ENCODE data around the gene TXNRD1.
A peak's percentile ranks its signal among the peaks of the same experiment; 100 is the strongest.

The TXNRD1 gene

DNA sequence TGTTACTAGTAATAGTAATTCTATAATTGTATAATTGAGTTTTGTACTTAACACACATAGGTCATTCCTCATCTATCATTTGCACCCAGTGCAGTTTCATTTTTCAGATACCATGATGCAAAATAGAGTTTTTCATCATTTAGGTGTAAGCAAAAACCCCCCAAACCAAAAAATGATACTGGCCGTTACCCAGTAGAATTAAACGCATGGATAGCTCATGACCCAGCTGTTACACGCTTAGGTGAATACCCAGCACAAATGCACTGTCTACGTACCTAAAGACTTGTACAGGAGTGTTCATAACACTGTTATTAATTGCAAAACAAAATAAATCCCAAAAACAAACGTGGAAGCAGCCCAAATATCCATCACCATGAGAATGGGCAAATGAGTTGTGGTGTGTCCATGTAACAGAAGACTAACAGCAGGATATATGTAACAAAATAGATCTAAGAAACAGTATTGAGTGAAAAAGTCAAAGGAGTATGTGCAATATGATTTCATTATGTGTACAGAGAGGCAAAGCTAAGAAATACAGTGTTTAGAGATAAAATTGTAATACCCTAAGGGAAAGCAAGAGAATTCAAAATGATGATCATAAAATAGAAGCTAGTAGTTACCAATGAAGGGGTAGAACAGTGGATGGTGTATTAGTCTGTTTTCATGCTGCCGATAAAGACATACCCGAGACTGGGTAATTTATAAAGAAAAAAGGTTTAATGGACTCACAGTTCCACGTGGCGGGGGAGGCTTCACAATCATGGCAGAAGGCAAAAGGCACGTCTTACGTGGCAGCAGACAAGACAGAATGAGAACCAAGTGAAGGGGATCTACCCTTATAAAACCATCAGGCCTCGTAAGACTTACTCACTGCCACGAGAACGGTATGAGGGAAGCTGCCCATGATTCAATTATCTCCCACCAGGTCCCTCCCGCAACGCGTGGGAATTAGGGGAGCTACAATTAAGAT lies 137.7 kb downstream of the TXNRD1 start:
- no peak for DNase-seq

DNA sequence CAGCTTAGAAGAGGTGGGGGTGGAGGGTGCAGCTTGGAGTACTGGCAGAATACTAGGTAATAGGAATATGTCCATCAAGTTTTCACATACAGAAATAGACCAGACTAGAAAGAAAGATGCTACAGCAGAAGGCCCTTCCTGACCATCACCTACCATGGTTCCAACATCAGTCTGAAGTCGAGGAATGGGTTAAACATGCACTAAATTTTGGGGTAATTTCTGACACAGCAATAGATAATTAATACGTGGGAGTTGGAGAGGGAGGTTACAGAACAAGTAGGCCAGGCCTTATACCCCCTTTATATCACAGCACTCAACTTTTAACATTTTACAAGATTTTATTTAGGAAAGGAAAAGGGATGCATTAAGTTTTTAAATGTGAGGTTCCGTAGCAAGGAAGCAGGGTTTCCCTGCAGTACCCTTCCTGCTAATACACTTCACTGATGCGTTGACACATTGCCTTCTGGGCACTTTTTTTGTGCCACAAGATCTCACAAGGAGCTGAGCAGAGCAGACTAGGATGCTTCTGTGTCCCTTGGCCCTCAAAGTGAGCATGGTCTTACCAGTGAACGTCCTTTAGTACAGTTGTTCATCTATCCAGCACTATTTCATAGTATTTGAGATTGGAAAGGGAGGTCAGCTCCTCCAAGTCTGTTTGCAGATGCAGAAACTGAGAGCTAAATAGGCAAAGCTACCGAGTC lies 138.7 kb downstream of the TXNRD1 start:
- DNase-seq = no peak

DNA sequence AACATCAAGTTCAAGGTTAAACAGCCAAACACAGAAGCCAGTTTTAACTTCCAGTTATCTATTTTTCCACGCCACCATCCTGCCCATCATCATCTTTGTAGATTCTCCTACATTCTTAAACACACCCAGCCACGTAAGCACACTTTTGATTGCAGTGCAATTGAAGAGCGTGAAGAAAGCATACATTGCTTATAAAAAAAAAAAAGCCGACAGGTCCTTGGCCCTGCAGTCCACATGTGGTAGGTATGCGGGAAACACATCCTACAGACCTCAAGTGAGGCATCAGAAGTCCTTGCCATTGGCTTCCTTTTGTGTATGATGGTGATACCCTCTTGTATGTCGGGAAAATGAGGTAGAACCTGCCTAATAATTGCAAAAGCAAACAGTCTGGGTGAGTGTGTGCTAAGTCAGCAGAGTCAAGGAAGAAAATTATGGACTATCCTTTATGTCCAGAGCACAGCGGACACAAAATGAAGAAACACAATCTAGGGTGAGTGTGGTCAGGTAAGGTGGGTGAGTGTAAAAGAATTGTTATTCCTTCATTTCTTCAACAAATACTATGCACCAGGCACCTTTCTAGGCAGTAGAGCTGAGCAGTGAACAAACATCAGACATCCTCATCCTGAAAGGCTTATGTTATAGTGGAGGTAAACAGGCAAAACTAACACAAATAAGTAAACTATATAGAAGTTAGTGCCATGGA lies 139.4 kb downstream of the TXNRD1 start:
- no peak for DNase-seq

DNA sequence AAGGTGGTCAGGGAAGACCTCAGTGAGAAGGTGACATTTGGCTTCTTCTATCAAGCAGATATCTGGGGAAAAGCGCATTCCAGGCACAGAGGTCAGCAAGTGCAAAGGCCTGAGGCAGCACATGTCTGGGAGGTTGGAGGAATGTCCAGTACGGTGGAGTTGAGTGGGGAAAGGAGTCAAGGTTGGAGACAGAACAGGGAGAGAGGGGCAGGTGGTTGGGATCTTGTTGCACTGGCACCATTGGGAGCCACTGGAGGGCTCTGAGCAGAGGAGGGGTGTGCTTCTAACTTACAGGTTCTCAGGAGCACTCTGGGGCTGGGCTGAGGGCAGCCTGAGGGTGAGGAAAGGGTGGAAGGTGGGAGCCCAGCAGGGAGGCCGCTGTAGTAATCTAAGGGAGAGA lies 140.1 kb downstream of the TXNRD1 start:
- no peak for DNase-seq

DNA sequence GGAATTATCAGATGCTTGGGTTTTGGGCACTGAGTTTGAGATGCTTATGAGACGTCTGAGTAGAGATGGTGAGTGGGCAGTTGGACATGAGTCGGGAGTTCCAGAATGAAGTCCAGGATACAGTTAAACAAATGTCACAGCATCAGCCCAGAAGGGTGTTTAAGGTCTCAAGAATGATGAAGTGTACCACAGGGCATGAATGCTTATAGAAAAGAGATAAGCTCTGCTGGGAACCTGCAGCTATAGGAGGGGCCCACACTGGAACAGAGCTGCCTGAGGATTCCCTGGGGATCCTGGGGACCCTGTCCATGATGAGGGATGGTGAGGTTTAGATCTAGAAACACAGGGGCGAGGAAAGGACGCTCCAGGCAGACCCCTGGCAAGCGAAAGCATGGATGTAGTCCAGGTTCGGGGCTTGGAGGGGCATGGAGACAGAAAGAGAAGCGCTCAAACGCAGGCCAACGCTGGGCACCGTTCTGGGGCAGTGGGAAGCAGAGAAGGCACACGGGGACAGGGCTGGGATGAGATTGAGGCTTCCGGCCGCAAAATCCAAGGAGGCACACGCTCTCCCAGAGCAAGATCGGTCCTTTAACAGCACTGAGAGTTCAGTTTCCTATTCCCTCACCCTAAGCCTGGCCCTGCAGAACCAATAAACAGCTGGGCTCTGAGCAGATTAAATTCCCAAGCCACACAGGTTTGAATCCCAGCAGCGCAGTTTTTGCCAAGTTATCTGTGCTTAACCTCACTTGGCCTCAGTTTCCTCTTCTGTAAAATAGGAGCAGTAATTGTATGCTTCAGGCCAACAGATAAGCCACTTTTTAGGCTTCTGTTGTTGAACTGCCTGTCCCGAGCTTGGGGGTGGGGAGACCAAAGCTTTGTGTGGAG lies 140.9 kb downstream of the TXNRD1 start:
- no peak for DNase-seq

DNA sequence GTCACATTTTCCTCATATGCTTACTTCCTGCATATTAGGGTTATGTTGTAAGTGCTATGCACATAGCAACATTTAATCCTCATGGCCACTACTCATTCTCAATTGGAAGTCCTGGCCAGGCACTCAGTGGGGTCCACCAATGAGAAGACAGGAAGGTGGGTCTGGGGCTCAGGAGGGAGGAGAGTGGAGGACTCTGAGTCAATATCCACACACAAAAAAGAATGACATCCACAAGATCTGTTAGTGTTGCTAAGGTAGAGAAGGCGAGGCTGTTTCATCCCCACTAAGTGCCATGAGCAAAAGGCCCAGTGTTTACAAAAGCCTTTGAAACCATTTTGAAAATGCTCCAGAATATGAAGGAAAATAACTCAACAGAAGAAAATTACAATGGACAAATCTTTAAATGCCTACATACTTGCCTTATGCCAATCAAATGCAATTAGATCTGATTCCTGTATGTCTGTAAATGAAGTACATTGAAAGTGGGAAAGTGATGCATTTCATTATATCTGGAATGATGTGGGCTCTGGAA lies 141.9 kb downstream of the TXNRD1 start:
- no peak for DNase-seq

DNA sequence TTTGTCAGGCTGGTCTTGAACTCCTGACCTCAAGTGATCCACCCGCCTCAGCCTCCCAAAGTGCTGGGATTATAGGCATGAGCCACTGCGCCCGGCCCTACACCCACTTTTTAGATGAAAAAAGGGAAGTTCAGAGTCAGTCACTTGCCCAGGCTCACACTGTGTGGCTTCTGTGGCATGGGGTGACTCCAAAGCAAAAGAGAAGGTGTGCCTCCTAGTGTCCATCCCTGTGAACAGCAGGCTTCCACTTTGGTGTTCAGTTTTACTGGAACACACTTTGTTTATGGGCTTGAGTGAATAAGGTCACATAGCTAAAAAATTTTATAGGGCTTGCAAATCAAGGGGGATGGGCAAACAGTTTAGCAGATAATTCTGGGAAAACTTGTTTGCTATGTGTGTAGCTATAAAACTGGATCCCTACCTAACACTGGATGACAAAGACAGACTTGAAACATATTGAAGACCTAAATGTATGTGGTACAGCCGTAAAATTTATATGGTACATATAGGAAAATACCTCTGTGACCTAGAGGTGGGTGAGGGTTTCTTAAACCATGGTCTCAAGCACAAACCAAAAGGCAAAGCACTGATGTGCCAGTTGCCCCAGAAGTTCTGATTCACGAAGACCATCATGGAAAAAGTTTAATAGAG lies 142.9 kb downstream of the TXNRD1 start:
- DNase-seq = peak; percentile 67

DNA sequence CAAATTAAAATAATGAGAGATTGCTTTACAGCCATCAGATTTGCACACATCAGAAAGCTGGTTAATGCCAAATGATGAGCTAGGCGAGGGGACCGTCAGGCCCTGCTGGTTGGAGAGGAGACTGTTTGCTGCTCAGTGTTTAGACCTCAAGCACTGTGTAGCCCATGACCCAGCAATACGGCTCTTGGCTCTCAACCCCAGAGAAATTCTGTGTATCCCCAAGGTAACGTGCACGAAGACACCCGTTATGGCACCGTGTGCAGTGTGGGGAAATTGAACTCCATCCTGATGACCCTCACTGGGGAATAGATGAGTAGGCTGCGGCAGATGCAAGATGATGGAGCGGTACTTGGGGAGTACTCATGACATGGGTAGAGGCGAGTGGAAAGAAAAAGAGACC lies 143.6 kb downstream of the TXNRD1 start:
- no peak for DNase-seq

DNA sequence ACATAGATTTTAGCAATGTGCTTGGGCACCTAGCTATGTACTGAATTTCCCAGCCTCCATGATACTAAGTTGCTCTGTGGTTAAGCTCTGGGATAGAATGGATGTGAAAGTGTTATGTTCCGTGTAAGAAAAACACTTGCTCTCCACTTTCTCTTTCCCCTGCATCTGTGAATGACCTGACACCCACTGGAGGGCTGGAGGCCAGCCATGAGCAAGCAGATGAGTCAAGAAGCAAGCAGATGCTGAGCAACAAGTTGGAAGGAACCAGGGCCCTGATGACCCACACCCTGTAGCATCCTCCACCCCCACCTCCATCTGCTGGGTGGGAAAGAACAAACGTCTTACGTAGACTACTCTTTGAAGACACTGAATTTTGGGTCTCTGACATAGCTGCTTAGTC lies 144.6 kb downstream of the TXNRD1 start:
- DNase-seq = no peak

DNA sequence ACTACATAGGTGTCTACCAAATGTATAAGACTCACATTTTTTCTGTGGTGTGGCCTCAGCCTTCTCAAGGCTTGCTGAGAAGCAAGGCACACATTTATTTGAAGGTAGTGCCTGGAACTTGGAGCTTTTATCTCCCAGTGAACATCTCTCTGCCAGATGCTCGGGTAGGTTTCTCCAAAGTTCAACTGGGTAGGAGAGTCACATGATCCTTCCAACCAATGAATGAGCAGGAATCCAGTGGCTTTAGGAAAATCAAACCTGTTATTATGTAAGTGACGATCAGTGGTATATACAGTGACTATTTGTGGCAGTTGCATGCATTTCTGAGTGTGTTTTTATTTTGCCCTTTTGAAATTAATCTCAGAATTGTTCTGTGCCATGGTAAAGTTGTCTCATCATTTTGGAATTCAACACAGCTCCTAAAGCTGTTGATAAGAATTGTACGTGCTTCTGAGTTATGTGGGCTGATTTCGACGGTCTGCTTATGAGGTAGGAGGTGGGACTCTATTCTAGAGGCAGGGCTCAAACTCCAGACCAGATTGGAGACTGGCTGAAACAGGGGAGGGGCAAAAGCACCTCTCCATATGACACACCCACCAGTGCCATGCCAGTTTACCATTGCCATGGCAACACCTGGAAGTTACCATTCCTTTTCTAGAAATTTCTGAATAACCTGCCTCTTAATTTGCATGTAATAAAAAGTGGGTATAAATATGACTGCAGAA lies 145.6 kb downstream of the TXNRD1 start:
- no peak for DNase-seq

DNA sequence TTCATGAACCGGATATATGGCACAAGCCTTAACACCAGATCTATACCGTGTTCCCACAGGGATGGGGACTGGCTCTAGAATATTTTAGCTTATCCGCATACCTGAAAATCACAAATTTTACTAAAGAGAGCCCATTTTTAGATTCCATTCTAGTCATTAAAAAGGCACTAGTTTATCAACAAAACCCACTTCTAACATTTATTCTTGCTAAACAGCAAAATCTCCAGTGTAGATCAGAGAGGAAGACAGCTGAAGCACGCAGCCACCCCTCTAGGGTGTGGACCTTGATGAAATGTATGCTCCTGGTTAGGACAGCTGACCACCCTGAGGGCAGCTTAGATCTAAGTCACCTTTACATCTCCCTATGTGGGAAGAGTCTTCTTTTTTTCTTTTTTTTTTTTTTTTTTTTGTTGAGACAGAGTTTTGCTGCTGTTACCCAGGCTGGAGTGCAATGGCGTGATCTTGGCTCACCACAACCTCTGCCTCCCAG lies 150.4 kb downstream of the TXNRD1 start:
- DNase-seq = no peak

DNA sequence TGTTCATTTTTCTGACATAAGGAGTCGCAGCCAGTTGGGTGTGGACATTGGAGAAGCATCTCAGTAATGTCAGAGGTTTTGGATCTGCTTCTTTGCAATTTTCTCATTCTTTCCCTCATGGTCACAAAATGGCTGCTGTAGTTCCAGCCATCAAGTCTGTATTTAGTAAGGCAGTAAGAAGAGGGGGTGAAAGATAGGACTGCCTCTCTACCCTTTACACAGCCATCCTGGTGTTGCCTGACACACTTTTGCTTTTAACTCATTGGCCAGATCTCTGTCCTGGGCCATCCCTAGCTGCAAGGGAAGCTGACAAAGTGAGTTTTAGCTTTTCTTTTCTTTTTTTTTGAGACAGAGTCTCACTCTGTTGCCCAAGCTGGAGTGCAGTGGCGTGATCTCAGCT lies 154.1 kb downstream of the TXNRD1 start:
- no peak for DNase-seq

DNA sequence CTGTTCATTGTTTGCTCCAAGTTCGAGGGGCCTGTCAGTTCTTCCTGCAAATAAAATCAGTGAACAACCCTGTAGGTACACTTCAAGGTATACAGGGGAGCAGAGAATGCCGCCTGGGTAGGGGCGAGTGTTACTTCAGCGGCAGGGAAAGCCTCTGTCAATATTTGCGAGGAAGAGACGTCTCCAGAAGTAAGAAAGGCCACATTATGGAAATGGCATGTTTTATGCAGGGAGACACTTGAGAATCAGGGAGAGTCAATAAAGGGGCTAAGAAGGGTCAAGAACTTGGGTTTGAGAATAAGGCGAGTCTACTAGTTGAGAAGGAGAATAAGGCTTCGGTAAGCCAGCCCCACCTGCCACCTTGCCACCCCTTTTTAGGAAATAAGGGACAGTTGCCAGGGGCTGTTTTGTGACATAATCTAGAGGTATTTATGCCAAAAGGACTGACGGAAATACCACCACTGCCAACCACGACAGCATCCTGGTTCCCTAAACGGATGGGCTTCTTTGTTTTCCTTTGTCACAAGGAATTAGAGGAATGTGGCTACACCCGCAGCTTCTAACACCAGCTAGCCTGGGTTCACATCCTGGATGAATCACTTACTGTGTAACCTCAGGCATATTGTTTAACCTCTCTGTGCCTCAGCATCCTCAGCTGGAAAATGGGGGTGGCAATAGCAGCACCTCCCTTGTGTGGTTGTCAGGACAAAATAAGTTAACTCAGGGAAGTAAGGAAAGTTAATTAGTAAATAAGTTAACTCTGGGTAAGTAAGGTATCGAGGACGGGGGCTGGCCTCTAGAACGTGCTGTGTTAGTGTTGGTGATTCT lies 155.7 kb downstream of the TXNRD1 start:
- no peak for DNase-seq

DNA sequence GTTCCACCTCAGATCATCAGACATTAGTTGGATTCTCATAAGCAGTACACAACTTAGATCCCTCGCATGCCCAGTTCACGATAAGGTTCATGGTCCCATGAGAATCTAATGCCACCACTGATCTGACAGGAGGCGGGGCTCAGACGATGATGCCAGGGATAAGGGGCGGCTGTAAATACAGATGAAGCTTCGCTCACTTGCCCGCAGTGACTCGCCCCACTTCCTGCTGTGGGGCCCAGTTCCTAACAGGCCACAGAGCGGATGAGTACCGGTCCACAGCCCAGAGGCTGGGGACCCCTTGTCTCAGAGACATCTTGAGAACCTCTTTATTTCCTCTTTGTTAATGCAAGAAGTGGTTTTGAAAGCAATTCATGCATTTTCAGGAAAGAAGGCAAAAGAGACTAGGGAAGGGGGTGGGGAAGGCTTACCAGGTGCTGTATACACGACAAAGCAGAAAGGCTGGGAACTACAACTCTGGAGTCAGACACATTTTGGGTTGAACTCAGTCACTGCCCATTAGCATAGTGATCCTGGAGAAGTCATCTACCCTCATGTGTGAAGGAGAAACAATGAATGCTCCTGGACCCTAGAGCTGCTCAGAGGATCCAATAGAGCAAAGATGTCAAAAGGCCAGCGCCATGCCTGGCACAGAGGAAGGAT lies 156.6 kb downstream of the TXNRD1 start:
- DNase-seq = peak; percentile 16

DNA sequence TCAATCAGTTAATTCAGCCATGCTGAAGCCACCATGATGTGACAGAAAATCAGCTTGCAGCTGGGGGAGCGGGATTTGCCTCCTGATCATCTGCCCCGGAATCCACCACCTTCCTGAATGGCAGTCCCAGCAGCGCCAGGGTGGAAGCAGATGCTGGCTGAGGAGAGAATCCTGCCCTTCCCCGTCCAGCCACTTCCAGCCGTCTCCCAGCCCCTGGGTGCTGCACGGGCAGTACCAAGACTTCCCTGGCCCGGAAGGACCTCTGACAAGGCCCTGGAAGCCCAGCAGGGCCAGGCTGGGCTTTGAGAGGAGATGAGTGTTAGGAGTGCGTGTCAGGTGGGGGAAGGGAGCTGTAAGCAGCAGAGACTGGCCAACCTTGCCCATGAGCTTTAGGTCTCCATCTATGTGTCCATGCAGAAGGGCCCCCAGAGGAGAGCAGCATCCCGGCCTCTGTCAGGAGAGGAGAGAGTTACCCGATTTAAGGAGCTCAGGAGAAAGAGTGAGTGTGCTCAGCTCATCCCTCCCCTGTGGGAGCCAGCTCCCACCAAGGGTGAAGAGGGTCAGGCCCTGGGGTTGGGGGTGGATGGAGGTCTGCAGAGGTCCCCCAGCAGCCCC lies 157.2 kb downstream of the TXNRD1 start:
- no peak for DNase-seq

DNA sequence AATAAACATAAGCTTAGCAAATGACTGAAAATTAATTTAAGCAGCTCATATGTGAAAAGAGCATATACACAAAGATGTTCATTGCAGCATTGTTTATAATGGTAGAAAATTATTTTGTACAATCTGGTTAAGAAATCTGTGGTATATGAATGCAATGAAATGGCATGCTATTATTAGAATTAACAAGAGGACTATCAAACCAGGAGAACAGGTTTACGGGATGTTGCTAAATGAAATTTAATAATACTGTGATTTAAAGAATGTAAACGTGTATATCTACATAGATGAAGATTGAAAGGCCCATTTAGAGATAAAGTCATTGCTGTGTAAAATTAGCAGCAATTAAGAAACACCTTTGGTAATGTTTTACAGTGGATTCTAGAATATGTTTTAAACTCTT lies 158.5 kb downstream of the TXNRD1 start:
- DNase-seq = no peak

DNA sequence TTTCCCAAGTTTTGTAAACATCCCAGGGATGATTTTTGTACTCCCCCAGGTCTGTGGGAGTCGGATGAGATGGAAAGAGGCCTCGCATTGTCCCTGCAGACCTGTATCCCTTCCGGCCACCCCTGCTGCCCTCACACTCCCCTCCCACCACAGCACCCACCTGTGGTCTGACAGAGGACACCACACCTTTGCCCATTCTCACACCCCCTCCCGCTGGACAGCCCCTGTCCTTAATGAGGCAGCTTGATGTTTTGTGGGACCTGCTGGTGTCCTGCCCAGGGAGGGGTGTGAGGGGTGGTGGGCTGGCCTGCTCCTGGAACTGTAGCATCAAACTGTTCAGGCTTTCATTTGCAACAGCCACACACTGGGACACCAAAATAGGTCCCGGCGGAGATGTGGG lies 159.2 kb downstream of the TXNRD1 start:
- no peak for DNase-seq

DNA sequence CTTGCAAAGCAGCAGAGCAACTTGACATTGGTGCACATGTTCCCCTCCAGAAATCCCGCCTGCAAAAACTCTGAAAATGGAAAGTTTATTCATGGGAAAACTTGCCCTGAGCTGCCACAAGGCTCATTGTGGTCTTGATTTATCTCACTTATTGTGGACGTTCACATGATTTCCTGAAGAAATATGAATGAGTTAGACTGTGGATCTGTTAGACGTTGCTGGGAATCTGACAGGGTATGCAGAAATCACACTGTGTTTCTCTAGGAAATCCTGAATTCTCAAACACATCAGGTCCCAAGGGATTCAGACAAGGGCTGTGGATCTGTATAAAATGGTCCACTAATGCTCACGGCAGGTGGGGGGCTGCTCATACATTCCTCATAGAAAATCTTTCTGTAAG lies 160.2 kb downstream of the TXNRD1 start:
- no peak for DNase-seq
